Thyroid gland (tissue), 4 donors: ENCODE data around the gene MPDU1. TPM values are rescaled to one million over a fixed set of nuclear protein-coding genes. Genes with fewer than 3 reads are reported as not detected.

Experiments used
- DNase-seq, 2 donors: peaks; one replicate each; pipeline ENCODE4 v3.0.0-alpha.2; 2019
- H3K27ac ChIP-seq, 3 donors: fragments of 200-600 bp; sonication (generic); 1 replicate in 2 of 3; 2 replicates in 1 of 3; pipeline ENCODE4 v1.5.1; 2016 to 2019; ENCODE audit warnings: mild to moderate bottlenecking in 1 of 3, moderate library complexity in 1 of 3
- H3K27me3 ChIP-seq: fragments of 200-600 bp; sonication (generic); one replicate; pipeline ENCODE4 v1.5.1; 2019
- H3K36me3 ChIP-seq, 2 donors: fragments of 200-600 bp; sonication (generic); one replicate each; pipeline ENCODE4 v1.5.1; 2016 to 2019
- H3K4me1 ChIP-seq, 2 donors: fragments of 200-600 bp; sonication (generic); one replicate each; pipeline ENCODE4 v1.5.1; 2017 to 2019
- H3K4me3 ChIP-seq, 3 donors: fragments of 200-600 bp; sonication (generic); replicated peaks in 1 of 3; 1 replicate in 2 of 3; 2 replicates in 1 of 3; pipeline ENCODE4 v1.5.1; 2016; ENCODE audit warnings: mild to moderate bottlenecking in 1 of 3
- H3K9me3 ChIP-seq: fragments of 200-600 bp; sonication (generic); one replicate; pipeline ENCODE4 v1.5.1; 2017
- POLR2A ChIP-seq, 2 donors: fragments of 450-650 bp; IDR thresholded peaks; one replicate each; pipeline ENCODE4 v1.6.1; 2017; ENCODE audit warnings: antibody characterized with exemption in 2 of 2, mild to moderate bottlenecking in 2 of 2, moderate library complexity in 1 of 2
- WGBS, 2 donors: methylation state at CpG; one replicate each; pipeline ENCODE4 v1.1.5; 2017; 5-methylcytosine and 5-hydroxymethylcytosine counted together
- intact Hi-C: fragments of 100-400 bp; cut with DNase I; formaldehyde crosslinking; loops from one replicate; pipeline ENCODE4 v1.15.1; 2023
- total RNA-seq, 4 donors: library from RNA; depleted of rRNA; stranded (reverse); fragments of >200 nt; gene quantifications; one replicate each; pipeline ENCODE4 v1.2.3, GENCODE V29; 2016
- TF ChIP-seq, protein P1 (sequence below), 6 experiments: fragments of 200-600 bp in 3 of 6; fragments of 450-650 bp in 3 of 6; sonication (generic) in 3 of 6; IDR thresholded peaks; one replicate each; pipeline ENCODE4 v1.5.1; 2016 to 2019; ENCODE audit warnings: antibody characterized with exemption in 6 of 6, mild to moderate bottlenecking in 2 of 6, inconsistent platforms in 1 of 6, moderate library complexity in 1 of 6

The MPDU1 gene
- total RNA-seq, 4 donors from 2014 or later, result 88.8 to 250 (median 164) TPM

DNA sequence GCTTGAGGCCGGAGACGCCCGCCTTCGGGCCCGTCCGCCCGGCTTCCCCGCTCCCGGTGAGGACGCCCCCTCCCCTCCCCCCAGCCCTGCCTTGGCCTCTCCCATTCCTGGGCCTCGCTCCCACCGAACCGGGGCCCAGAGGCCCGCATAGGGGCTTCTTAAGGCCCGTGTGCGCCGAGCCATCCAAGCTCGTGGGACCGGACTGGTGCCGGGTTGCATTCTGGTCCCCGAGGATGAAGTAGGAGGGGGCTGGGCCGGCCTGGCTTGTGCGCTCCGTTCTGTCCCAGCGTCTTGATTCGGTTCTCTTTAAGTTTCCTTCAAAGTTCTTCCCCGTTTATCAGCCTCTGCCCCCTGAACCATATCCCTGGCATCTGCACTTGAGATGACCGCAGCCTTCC, 21.4 kb upstream of the MPDU1 start:
- TF ChIP-seq, protein P1, sequence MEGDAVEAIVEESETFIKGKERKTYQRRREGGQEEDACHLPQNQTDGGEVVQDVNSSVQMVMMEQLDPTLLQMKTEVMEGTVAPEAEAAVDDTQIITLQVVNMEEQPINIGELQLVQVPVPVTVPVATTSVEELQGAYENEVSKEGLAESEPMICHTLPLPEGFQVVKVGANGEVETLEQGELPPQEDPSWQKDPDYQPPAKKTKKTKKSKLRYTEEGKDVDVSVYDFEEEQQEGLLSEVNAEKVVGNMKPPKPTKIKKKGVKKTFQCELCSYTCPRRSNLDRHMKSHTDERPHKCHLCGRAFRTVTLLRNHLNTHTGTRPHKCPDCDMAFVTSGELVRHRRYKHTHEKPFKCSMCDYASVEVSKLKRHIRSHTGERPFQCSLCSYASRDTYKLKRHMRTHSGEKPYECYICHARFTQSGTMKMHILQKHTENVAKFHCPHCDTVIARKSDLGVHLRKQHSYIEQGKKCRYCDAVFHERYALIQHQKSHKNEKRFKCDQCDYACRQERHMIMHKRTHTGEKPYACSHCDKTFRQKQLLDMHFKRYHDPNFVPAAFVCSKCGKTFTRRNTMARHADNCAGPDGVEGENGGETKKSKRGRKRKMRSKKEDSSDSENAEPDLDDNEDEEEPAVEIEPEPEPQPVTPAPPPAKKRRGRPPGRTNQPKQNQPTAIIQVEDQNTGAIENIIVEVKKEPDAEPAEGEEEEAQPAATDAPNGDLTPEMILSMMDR (IDR thresholded peaks at IDR 0.05), result no peak
- TF ChIP-seq POLR2A (IDR thresholded peaks at IDR 0.05), result no peak
- intact Hi-C loops, result loop anchor here (5.0 kb wide), 2 partner anchors 125 to 205 kb away; partner anchors contain the start of genes FGF11, TMEM102 and TMEM95
- H3K36me3 ChIP-seq, result peaks cover 22 to 36% of the 10 kb centered on the region in 2 donors
- H3K27ac ChIP-seq, result peak overlapping the region; percentile 74 to 98 (median 79)
- peaks cover 40 to 57% of the 10 kb centered on the region in 2 donors for H3K4me1 ChIP-seq
- no peaks in the 10 kb centered on the region for H3K9me3 ChIP-seq
- DNase-seq, result no peak
- no peaks in the 10 kb centered on the region for H3K27me3 ChIP-seq
- 0 to 1% methylated on average over 6 to 21 of the region's 28 CpGs for WGBS, 2 donors
- peak overlapping the region; percentile 79 to 91 (median 90) for H3K4me3 ChIP-seq

DNA sequence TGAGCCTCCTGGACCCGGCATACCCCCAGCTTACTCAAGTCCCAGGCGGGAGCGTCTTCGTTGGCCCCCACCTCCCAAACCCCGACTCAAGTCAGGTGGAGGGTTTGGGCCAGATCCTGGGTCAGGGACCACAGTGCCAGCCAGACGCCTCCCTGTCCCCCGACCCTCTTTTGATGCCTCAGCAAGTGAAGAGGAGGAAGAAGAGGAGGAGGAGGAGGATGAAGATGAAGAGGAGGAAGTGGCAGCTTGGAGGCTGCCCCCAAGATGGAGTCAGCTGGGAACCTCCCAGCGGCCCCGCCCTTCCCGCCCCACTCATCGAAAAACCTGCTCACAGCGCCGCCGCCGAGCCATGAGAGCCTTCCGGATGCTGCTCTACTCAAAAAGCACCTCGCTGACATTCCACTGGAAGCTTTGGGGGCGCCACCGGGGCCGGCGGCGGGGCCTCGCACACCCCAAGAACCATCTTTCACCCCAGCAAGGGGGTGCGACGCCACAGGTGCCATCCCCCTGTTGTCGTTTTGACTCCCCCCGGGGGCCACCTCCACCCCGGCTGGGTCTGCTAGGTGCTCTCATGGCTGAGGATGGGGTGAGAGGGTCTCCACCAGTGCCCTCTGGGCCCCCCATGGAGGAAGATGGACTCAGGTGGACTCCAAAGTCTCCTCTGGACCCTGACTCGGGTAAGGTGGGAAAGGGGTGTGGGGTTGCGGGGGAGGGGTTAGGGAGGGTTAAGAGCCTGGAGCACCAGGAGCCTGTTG, 20.4 kb upstream of the MPDU1 start:
- H3K4me3 ChIP-seq, result no peak overlapping the region
- H3K36me3 ChIP-seq, result peaks cover 22 to 40% of the 10 kb centered on the region in 2 donors
- H3K4me1 ChIP-seq, result peaks cover 33 to 47% of the 10 kb centered on the region in 2 donors

DNA sequence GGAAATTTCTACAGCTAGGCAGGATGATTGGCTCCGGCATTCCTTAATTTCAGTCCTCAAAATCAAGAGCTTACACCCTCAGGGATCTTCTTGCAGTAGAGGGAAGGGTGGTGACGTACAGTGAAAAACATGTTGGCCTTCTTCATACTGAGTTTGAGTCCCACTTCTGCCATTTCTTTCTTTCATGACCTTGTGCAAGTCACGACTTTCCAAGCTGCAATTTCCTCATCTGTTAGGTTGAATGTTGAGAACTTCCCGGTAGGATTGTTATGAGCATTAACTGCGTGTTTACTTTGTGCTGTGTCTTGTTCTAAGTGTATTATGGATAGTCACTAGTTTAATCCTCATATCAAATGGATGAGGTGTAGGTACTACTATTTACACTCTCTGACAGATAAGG, 14.1 kb upstream of the MPDU1 start:
- peaks cover 37 to 47% of the 10 kb centered on the region in 2 donors for H3K36me3 ChIP-seq
- H3K4me3 ChIP-seq, result no peak overlapping the region
- 89% methylated on average over 5 of the region's 5 CpGs for WGBS, 2 donors
- H3K27me3 ChIP-seq, result no peaks in the 10 kb centered on the region
- no peak for TF ChIP-seq POLR2A (IDR thresholded peaks at IDR 0.05)
- TF ChIP-seq, protein P1 (IDR thresholded peaks at IDR 0.05), result no peak
- no peaks in the 10 kb centered on the region for H3K9me3 ChIP-seq
- DNase-seq, result no peak
- H3K4me1 ChIP-seq, result peaks cover 13% of the 10 kb centered on the region in 2 donors
- intact Hi-C loops, result no loop called here
- no peak overlapping the region for H3K27ac ChIP-seq

More for the DNA sequence above, 20.4 kb upstream of the MPDU1 start:
- Histone ChIP-seq H3K27ac (no peak overlapping the region), H3K27me3 (no peaks in the 10 kb centered on the region), H3K9me3 (no peaks in the 10 kb centered on the region)
- no peak for DNase-seq
- intact Hi-C loops, result loop anchor here (5.0 kb wide), 2 partner anchors 126 to 206 kb away; partner anchors contain the start of genes FGF11, TMEM102 and TMEM95
- no peak for TF ChIP-seq POLR2A (IDR thresholded peaks at IDR 0.05)
- TF ChIP-seq, protein P1 (IDR thresholded peaks at IDR 0.05), result no peak
- WGBS, 2 donors, result 86% methylated on average over 25 to 29 of the region's 30 CpGs

DNA sequence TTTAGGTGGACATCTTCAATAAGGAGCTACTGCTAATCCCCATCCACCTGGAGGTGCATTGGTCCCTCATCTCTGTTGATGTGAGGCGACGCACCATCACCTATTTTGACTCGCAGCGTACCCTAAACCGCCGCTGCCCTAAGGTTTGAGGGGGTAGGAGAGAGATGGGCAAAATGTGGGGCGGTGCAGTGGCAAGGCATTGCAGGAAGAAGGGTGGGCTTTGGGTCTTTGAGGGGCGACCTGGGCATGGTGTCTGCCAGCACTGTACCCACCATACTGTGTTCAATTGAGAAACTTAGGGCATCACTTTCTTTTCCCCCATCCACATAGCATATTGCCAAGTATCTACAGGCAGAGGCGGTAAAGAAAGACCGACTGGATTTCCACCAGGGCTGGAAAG, 13.3 kb upstream of the MPDU1 start:
- intact Hi-C loops, result loop anchor here (5.0 kb wide), 1 partner anchor 117 kb away; the partner anchor contains the start of genes TP53 and WRAP53
- no peak for DNase-seq
- WGBS, 2 donors, result 95 to 97% methylated on average over 10 of the region's 10 CpGs

More for the DNA sequence above, 13.3 kb upstream of the MPDU1 start:
- H3K4me1 ChIP-seq, result peaks cover 16 to 21% of the 10 kb centered on the region in 2 donors
- H3K27me3 ChIP-seq, result no peaks in the 10 kb centered on the region
- TF ChIP-seq, protein P1 (IDR thresholded peaks at IDR 0.05), result no peak
- no peak for TF ChIP-seq POLR2A (IDR thresholded peaks at IDR 0.05)
- peaks cover 42 to 47% of the 10 kb centered on the region in 2 donors for H3K36me3 ChIP-seq
- H3K27ac ChIP-seq, result no peak overlapping the region
- H3K4me3 ChIP-seq, result no peak overlapping the region
- H3K9me3 ChIP-seq, result no peaks in the 10 kb centered on the region
